ENCODE measurements around the gene CLCN7. TPM values are rescaled to one million over a fixed set of nuclear protein-coding genes. Genes with fewer than 3 reads are reported as not detected.

Gene CLCN7
- total and polyA plus RNA-seq, 9 of the 15 experiments (the other 6 are each of a cell fraction or from before 2014, with no cell fraction given): 0.06 to 126 (median 18.7) TPM

DNA sequence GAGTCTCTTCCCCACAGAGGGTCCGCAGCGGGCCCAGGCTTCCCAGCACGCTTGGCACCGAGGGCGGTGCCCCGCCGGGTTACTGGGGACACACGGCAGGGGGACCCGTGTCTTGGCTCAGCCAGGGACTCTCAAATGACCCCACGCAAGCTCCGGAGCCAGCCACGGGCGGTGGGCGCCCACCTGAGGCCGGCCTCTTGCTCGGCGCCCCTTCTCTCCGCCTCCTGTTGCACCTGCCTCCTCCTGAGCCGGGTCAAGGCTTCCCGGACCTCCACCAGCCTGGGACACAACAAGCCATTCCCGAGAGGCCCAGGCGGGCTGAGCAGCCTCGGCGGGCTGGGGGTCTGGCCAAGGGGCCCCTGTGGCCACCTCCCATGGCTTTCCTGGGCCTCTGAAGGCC, 32.1 kb downstream of the CLCN7 start:
- TF ChIP-seq SOX6 (IDR thresholded peaks at IDR 0.05) (no peak), MTA2 (IDR thresholded peaks at IDR 0.05; ENCODE audit: low read depth) (no peak), TEAD1 (CRISPR knock-in tag; IDR thresholded peaks at IDR 0.05) (no peak), ZC3H11A (IDR thresholded peaks at IDR 0.05; ENCODE audit: low read depth, low read length) (no peak), NCOA1 (IDR thresholded peaks at IDR 0.05; ENCODE audit: low read depth) (no peak), FUS (optimal IDR thresholded peaks at IDR 0.05; ENCODE audit: low read depth, low read length) (no peak), KAT7 (CRISPR knock-in tag; IDR thresholded peaks at IDR 0.05; ENCODE audit: borderline replicate concordance) (no peak), SRF (CRISPR knock-in tag; IDR thresholded peaks at IDR 0.05) (no peak), ZNF224 (CRISPR knock-in tag; IDR thresholded peaks at IDR 0.05) (no peak), MXI1 (IDR thresholded peaks at IDR 0.05; ENCODE audit: low read depth, low read length) (no peak), PRPF4 (IDR thresholded peaks at IDR 0.05; ENCODE audit: insufficient read depth, low read depth, low read length, poor library complexity, severe bottlenecking) (no peak)
- TF ChIP-seq, protein P1, sequence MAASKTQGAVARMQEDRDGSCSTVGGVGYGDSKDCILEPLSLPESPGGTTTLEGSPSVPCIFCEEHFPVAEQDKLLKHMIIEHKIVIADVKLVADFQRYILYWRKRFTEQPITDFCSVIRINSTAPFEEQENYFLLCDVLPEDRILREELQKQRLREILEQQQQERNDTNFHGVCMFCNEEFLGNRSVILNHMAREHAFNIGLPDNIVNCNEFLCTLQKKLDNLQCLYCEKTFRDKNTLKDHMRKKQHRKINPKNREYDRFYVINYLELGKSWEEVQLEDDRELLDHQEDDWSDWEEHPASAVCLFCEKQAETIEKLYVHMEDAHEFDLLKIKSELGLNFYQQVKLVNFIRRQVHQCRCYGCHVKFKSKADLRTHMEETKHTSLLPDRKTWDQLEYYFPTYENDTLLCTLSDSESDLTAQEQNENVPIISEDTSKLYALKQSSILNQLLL (CRISPR knock-in tag; IDR thresholded peaks at IDR 0.05; ENCODE audit: borderline replicate concordance): no peak
- FAIRE-seq (no peak), ATAC-seq (no peak), DNase-seq (ENCODE audit: extremely low read depth in 1 of 4, low spot score in 3 of 4) (no peak)
- CTCF ChIA-PET (ENCODE audit: low intra/inter-chr PET ratio): no interaction called here
- H3K4me2 ChIP-seq (ENCODE audit: insufficient read depth, low read length): no peak overlapping the region
- POLR2A ChIA-PET: interaction anchor here (0.7 to 2.2 kb wide), 5 partner anchors 10 to 107 kb away, joined by 3 to 9 read pairs (median 3); no protein-coding TSS in a partner anchor
- no TSS peak for BruUV-seq (replicated peaks)
- 52% methylated on average over 17 of the region's 24 CpGs for WGBS (ENCODE audit: insufficient coverage, low coverage, missing lambda C conversion rate)
- H3K9ac ChIP-seq (ENCODE audit: insufficient read depth in 1 of 2, low read depth in 2 of 2, low read length in 2 of 2): no peak overlapping the region
- in situ Hi-C loops (cut with MboI) (no loop called here), intact Hi-C loops (cut with micrococcal nuclease) (no loop called here)
- H4K20me1 ChIP-seq (replicated peaks; ENCODE audit: control insufficient read depth, insufficient read depth, low read length): no peaks in the 10 kb centered on the region
- no peak overlapping the region for H2AFZ ChIP-seq (ENCODE audit: low read depth, low read length)
- no peak overlapping the region for H3K27ac ChIP-seq (ENCODE audit: extremely low read depth, low read depth, low read length)
- peaks cover 0 to 65% of the 10 kb centered on the region in 2 experiments; a peak in 2 of 5 replicates for H3K4me1 ChIP-seq (replicated peaks in 1 of 2; ENCODE audit: control insufficient read depth in 2 of 2, insufficient read depth in 2 of 2, low read length in 2 of 2)
- H3K4me3 ChIP-seq: no peak overlapping the region
- H3K9me1 ChIP-seq (ENCODE audit: control insufficient read depth, insufficient read depth, low read length): no peaks in the 10 kb centered on the region
- peaks cover 19% of the 10 kb centered on the region; the same call in 1 of the 3 replicates for H3K36me3 ChIP-seq (ENCODE audit: control insufficient read depth, insufficient read depth, low read length)
- H3K9me3 ChIP-seq (replicated peaks; ENCODE audit: control insufficient read depth, insufficient read depth, low read depth, low read length): no peaks in the 10 kb centered on the region
- no peaks in the 10 kb centered on the region for H3K27me3 ChIP-seq (ENCODE audit: control insufficient read depth in 2 of 2, insufficient read depth in 2 of 2, low read length in 2 of 2)
- H3K79me2 ChIP-seq (ENCODE audit: control insufficient read depth, insufficient read depth, low read length): no peaks in the 10 kb centered on the region

Measured in K562 (cell line).